Muscle layer of colon (tissue), 2 donors: ENCODE data around the gene RPS27L.

Experiments used
- H3K27ac ChIP-seq: one replicate; pipeline ENCODE4 v1.7.0; 2013; ENCODE audit warnings: low read depth, mild to moderate bottlenecking, low read length, moderate library complexity
- H3K27me3 ChIP-seq, 2 donors: one replicate each; pipeline ENCODE4 v1.7.0; 2013; ENCODE audit warnings: low read length in 2 of 2, mild to moderate bottlenecking in 2 of 2; ENCODE audit not compliant: insufficient read depth in 2 of 2, control insufficient read depth in 1 of 2
- H3K36me3 ChIP-seq: one replicate; pipeline ENCODE4 v1.7.0; 2013; ENCODE audit warnings: mild to moderate bottlenecking, low read length; ENCODE audit not compliant: insufficient read depth
- H3K4me1 ChIP-seq: one replicate; pipeline ENCODE4 v1.7.0; 2013; ENCODE audit warnings: mild to moderate bottlenecking, low read length; ENCODE audit not compliant: insufficient read depth
- H3K4me3 ChIP-seq, 2 donors: one replicate each; pipeline ENCODE4 v1.7.0; 2013; ENCODE audit warnings: low read length in 2 of 2, low read depth in 1 of 2, mild to moderate bottlenecking in 1 of 2, moderate library complexity in 1 of 2
- H3K9ac ChIP-seq: one replicate; pipeline ENCODE4 v1.7.0; 2013; ENCODE audit warnings: low read length
- H3K9me3 ChIP-seq: one replicate; pipeline ENCODE4 v1.7.0; 2013; ENCODE audit warnings: mild to moderate bottlenecking, low read length
- donor health status: abdominal sarcoma.
- donor health status: Adenocarcinoma of cecum.

Gene RPS27L

GRCh38 chr15:63157118-63157843, at the start of gene RPS27L:
Gene RPS27L (minus strand): TSS chr15:63157477. CDS start chr15:63157405, 72 bp downstream.
- Histone ChIP-seq H3K4me1 (peaks cover 4% of the 10 kb centered on the region), H3K36me3 (peaks cover 13% of the 10 kb centered on the region), H3K4me3 (peak within 1 kb of the TSS; percentile 94 to 98), H3K9ac (peak within 1 kb of the TSS; percentile 88), H3K27ac (peak within 1 kb of the TSS; percentile 95), H3K9me3 (no peaks in the 10 kb centered on the region), H3K27me3 (no peaks in the 10 kb centered on the region)

- Histone ChIP-seq H3K4me1 (peaks cover 22% of the 10 kb centered on the region), H3K9me3 (no peaks in the 10 kb centered on the region), H3K27me3 (no peaks in the 10 kb centered on the region), H3K36me3 (no peaks in the 10 kb centered on the region), H3K27ac (no peak overlapping the region), H3K4me3 (no peak overlapping the region), H3K9ac (no peak overlapping the region)
Observed at GRCh38 chr15:63206079-63206478, 48.8 kb upstream of the RPS27L start.

- no peaks in the 10 kb centered on the region for H3K27me3 ChIP-seq
- peaks cover 18% of the 10 kb centered on the region for H3K4me1 ChIP-seq
Observed at GRCh38 chr15:63203451-63204090, 46.3 kb upstream of the RPS27L start.

GRCh38 chr15:63202861-63203260, 45.6 kb upstream of the RPS27L start:
- H3K9me3 ChIP-seq, result no peaks in the 10 kb centered on the region
- no peaks in the 10 kb centered on the region for H3K27me3 ChIP-seq
- no peak overlapping the region for H3K4me3 ChIP-seq
- no peaks in the 10 kb centered on the region for H3K36me3 ChIP-seq
- H3K27ac ChIP-seq, result no peak overlapping the region
- no peak overlapping the region for H3K9ac ChIP-seq
- peaks cover 23% of the 10 kb centered on the region for H3K4me1 ChIP-seq

More at GRCh38 chr15:63203451-63204090, 46.3 kb upstream of the RPS27L start:
- Histone ChIP-seq H3K9me3 (no peaks in the 10 kb centered on the region), H3K27ac (no peak overlapping the region), H3K36me3 (no peaks in the 10 kb centered on the region), H3K9ac (no peak overlapping the region), H3K4me3 (no peak overlapping the region)

GRCh38 chr15:63200464-63201249, 43.4 kb upstream of the RPS27L start:
- H3K9ac ChIP-seq, result no peak overlapping the region
- H3K36me3 ChIP-seq, result no peaks in the 10 kb centered on the region
- no peaks in the 10 kb centered on the region for H3K9me3 ChIP-seq
- no peaks in the 10 kb centered on the region for H3K27me3 ChIP-seq
- H3K27ac ChIP-seq, result no peak overlapping the region
- peaks cover 35% of the 10 kb centered on the region for H3K4me1 ChIP-seq
- no peak overlapping the region for H3K4me3 ChIP-seq

GRCh38 chr15:63198371-63199250, 41.3 kb upstream of the RPS27L start:
- no peaks in the 10 kb centered on the region for H3K9me3 ChIP-seq
- no peaks in the 10 kb centered on the region for H3K36me3 ChIP-seq
- H3K4me1 ChIP-seq, result peaks cover 53% of the 10 kb centered on the region
- no peak overlapping the region for H3K27ac ChIP-seq
- no peaks in the 10 kb centered on the region for H3K27me3 ChIP-seq
- no peak overlapping the region for H3K4me3 ChIP-seq
- H3K9ac ChIP-seq, result no peak overlapping the region

GRCh38 chr15:63197626-63198025, 40.3 kb upstream of the RPS27L start:
- no peak overlapping the region for H3K4me3 ChIP-seq
- no peaks in the 10 kb centered on the region for H3K36me3 ChIP-seq
- H3K9ac ChIP-seq, result no peak overlapping the region
- H3K27ac ChIP-seq, result no peak overlapping the region
- H3K27me3 ChIP-seq, result no peaks in the 10 kb centered on the region
- H3K4me1 ChIP-seq, result peaks cover 43% of the 10 kb centered on the region
- no peaks in the 10 kb centered on the region for H3K9me3 ChIP-seq

GRCh38 chr15:63196842-63197241, 39.6 kb upstream of the RPS27L start:
- Histone ChIP-seq H3K9me3 (no peaks in the 10 kb centered on the region), H3K27ac (no peak overlapping the region), H3K36me3 (no peaks in the 10 kb centered on the region), H3K4me1 (peaks cover 37% of the 10 kb centered on the region), H3K4me3 (no peak overlapping the region), H3K27me3 (no peaks in the 10 kb centered on the region), H3K9ac (no peak overlapping the region)

- H3K9me3 ChIP-seq, result no peaks in the 10 kb centered on the region
- H3K27ac ChIP-seq, result peak overlapping the region; percentile 67
- peak overlapping the region in 1 of 2 donors; percentile 33 for H3K4me3 ChIP-seq
- peak overlapping the region; percentile 11 for H3K9ac ChIP-seq
- H3K27me3 ChIP-seq, result no peaks in the 10 kb centered on the region
- peaks cover 42% of the 10 kb centered on the region for H3K4me1 ChIP-seq
- no peaks in the 10 kb centered on the region for H3K36me3 ChIP-seq
Observed at GRCh38 chr15:63195569-63196015, 38.3 kb upstream of the RPS27L start.

- Histone ChIP-seq H3K27ac (peak overlapping the region; percentile 67), H3K27me3 (no peaks in the 10 kb centered on the region), H3K9me3 (no peaks in the 10 kb centered on the region), H3K4me1 (peaks cover 44% of the 10 kb centered on the region), H3K4me3 (peak overlapping the region in 1 of 2 donors; percentile 33), H3K9ac (peak overlapping the region; percentile 11), H3K36me3 (no peaks in the 10 kb centered on the region)
Observed at GRCh38 chr15:63194880-63195568, 37.7 kb upstream of the RPS27L start.
